Mammary epithelial cell (primary cell): ENCODE measurements around the gene MICAL3.

Experiments used
- CTCF ChIP-seq, 2 donors: IDR thresholded peaks in 1 of 2; conservative IDR thresholded peaks in 1 of 2; 2 replicates each; pipeline ENCODE4 v1.5.1; 2011 to 2012; ENCODE audit warnings: inconsistent platforms in 2 of 2, low read length in 2 of 2, mild to moderate bottlenecking in 2 of 2, control low read depth in 1 of 2, low read depth in 1 of 2; ENCODE audit not compliant: insufficient read depth in 1 of 2; ENCODE audit errors: extremely low read depth in 1 of 2
- EZH2 ChIP-seq: IDR thresholded peaks from 2 replicates; pipeline ENCODE4 v1.6.1; 2012; ENCODE audit warnings: low read length, inconsistent platforms, borderline replicate concordance

DNA sequence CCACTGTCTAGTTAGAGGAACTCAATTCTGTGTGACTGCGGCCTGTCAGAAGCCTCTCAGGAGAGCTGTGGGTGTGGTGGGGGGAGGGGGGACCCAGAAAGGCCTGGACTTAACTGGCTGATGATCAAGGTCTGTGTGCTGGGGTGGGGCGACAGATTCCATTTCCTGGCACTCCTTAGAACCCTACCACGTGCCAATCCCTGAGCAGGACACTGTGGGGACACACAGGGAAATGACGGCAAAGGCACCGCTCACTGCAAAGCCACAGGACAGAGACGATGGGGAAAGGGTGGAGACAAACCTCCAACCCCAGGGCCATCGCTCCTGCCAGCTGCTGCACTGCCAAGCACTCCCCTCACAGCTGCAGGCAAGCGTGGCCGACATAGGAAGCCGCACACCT is 191.7 kb downstream of the MICAL3 start:
- TF ChIP-seq CTCF (conservative IDR thresholded peaks at IDR 0.05 in 1 of 2, IDR thresholded peaks at IDR 0.05 in 1 of 2; ENCODE audit: extremely low read depth in 1 of 2, insufficient read depth in 1 of 2, low read depth in 1 of 2, low read length in 2 of 2) (no peak), EZH2 (no peak)
